Tibial nerve (tissue), 4 donors: Measurements from ENCODE around the gene PTCH1. TPM values are rescaled to one million over a fixed set of nuclear protein-coding genes. Genes with fewer than 3 reads are reported as not detected.
A peak's percentile ranks its signal among the peaks of the same experiment; 100 is the strongest.

Source experiments
- DNase-seq, 2 donors: peaks; one replicate each; pipeline ENCODE4 v3.0.0-alpha.2; 2019; ENCODE audit warnings: low spot score in 2 of 2
- H3K27ac ChIP-seq, 4 donors: fragments of 200-600 bp; sonication (generic) in 3 of 4; one replicate each; pipeline ENCODE4 v1.5.1; 2017 to 2019; ENCODE audit warnings: mild to moderate bottlenecking in 1 of 4
- H3K27me3 ChIP-seq, 2 donors: fragments of 200-600 bp; sonication (generic) in 1 of 2; one replicate each; pipeline versions ENCODE4 v1.5.1 to v1.6.0; 2017 to 2019
- H3K36me3 ChIP-seq, 3 donors: fragments of 200-600 bp; sonication (generic); one replicate each; pipeline ENCODE4 v1.5.1; 2018 to 2019
- H3K4me1 ChIP-seq, 4 donors: fragments of 200-600 bp; sonication (generic) in 3 of 4; one replicate each; pipeline ENCODE4 v1.5.1; 2017 to 2019
- H3K4me3 ChIP-seq, 4 donors: fragments of 200-600 bp; sonication (generic) in 3 of 4; one replicate each; pipeline ENCODE4 v1.5.1; 2017 to 2019; ENCODE audit warnings: mild to moderate bottlenecking in 1 of 4, moderate library complexity in 1 of 4
- H3K9me3 ChIP-seq, 4 donors: fragments of 200-600 bp; sonication (generic) in 3 of 4; one replicate each; pipeline ENCODE4 v1.5.1; 2017 to 2019
- EP300 ChIP-seq, 2 donors: sonication (generic); formaldehyde crosslinking; IDR thresholded peaks; one replicate each; pipeline ENCODE4 v1.6.1; 2017; ENCODE audit warnings: antibody characterized with exemption in 2 of 2, mild to moderate bottlenecking in 1 of 2
- POLR2A ChIP-seq, 2 donors: fragments of 450-650 bp; IDR thresholded peaks; one replicate each; pipeline ENCODE4 v1.6.1; 2017; ENCODE audit warnings: antibody characterized with exemption in 2 of 2, mild to moderate bottlenecking in 2 of 2, moderate library complexity in 2 of 2
- WGBS, 2 donors: methylation state at CpG; one replicate each; pipeline ENCODE4 v1.1.5; 2018; 5-methylcytosine and 5-hydroxymethylcytosine counted together
- total RNA-seq, 4 donors: library from RNA; depleted of rRNA; stranded (reverse); fragments of >200 nt; gene quantifications; one replicate each; pipeline ENCODE4 v1.1.0, GENCODE V29; 2016
- TF ChIP-seq, protein P1 (sequence below), 5 experiments: fragments of 200-600 bp in 3 of 5; fragments of 450-650 bp in 2 of 5; sonication (generic) in 3 of 5; IDR thresholded peaks; one replicate each; pipeline ENCODE4 v1.5.1; 2016 to 2019; ENCODE audit warnings: antibody characterized with exemption in 5 of 5, mild to moderate bottlenecking in 3 of 5, moderate library complexity in 2 of 5

PTCH1 gene
- total RNA-seq, 4 donors from 2014 or later: 39.0 to 173 (median 86.6) TPM

GRCh38 chr9:95477441-95477840 is 39.3 kb downstream of the PTCH1 start:
- Histone ChIP-seq H3K27ac (peak overlapping the region in 2 of 4 donors; percentile 3 to 44), H3K4me1 (peaks cover 0 to 59% (median 29%) of the 10 kb centered on the region in 4 donors), H3K27me3 (no peaks in the 10 kb centered on the region), H3K4me3 (no peak overlapping the region), H3K9me3 (no peaks in the 10 kb centered on the region), H3K36me3 (peaks cover 0 to 75% (median 3%) of the 10 kb centered on the region in 3 donors)
- no peak for DNase-seq
- WGBS, 2 donors: 55 to 59% methylated on average over 11 of the region's 11 CpGs
- TF ChIP-seq POLR2A (IDR thresholded peaks at IDR 0.05) (no peak), EP300 (IDR thresholded peaks at IDR 0.05) (no peak)
- TF ChIP-seq, protein P1, sequence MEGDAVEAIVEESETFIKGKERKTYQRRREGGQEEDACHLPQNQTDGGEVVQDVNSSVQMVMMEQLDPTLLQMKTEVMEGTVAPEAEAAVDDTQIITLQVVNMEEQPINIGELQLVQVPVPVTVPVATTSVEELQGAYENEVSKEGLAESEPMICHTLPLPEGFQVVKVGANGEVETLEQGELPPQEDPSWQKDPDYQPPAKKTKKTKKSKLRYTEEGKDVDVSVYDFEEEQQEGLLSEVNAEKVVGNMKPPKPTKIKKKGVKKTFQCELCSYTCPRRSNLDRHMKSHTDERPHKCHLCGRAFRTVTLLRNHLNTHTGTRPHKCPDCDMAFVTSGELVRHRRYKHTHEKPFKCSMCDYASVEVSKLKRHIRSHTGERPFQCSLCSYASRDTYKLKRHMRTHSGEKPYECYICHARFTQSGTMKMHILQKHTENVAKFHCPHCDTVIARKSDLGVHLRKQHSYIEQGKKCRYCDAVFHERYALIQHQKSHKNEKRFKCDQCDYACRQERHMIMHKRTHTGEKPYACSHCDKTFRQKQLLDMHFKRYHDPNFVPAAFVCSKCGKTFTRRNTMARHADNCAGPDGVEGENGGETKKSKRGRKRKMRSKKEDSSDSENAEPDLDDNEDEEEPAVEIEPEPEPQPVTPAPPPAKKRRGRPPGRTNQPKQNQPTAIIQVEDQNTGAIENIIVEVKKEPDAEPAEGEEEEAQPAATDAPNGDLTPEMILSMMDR (IDR thresholded peaks at IDR 0.05): no peak

DNA sequence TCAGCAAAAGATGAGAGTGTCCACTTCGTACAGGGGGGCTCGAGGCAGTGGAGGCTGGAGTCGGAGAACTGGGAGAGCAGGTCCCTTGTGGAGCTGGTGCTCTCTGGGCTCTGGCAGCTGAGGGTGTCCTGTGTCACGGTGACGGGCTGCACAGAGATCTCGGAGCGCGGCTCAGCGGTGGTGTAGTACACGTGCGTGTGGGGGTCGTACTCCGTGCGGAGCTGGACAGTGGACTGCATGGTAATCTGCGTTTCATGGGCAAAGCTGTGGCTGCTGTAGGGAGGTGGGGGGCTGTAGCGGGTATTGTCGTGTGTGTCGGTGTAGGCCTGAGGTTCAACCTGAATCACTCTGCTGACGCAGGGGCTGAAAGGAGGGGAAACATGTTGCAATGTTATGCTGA is 48.0 kb downstream of the PTCH1 start:
- Histone ChIP-seq H3K9me3 (no peaks in the 10 kb centered on the region), H3K4me3 (no peak overlapping the region), H3K27me3 (no peaks in the 10 kb centered on the region), H3K4me1 (peaks cover 0 to 26% (median 4%) of the 10 kb centered on the region in 4 donors), H3K27ac (no peak overlapping the region), H3K36me3 (peaks cover 0 to 80% (median 0%) of the 10 kb centered on the region in 3 donors)
- TF ChIP-seq, protein P1 (IDR thresholded peaks at IDR 0.05): no peak
- no peak for TF ChIP-seq POLR2A (IDR thresholded peaks at IDR 0.05)
- TF ChIP-seq EP300 (IDR thresholded peaks at IDR 0.05): no peak
- no peak for DNase-seq
- 91 to 94% methylated on average over 19 of the region's 19 CpGs for WGBS, 2 donors

GRCh38 chr9:95465115-95465514 is 51.7 kb downstream of the PTCH1 start:
- Histone ChIP-seq H3K27ac (peak overlapping the region in 1 of 4 donors; percentile 80), H3K36me3 (peaks cover 0 to 63% (median 0%) of the 10 kb centered on the region in 3 donors), H3K9me3 (no peaks in the 10 kb centered on the region), H3K4me1 (peaks cover 0 to 54% (median 27%) of the 10 kb centered on the region in 4 donors), H3K4me3 (no peak overlapping the region), H3K27me3 (no peaks in the 10 kb centered on the region)
- no peak for DNase-seq
- WGBS, 2 donors: 42 to 50% methylated on average over 4 of the region's 4 CpGs
- TF ChIP-seq POLR2A (IDR thresholded peaks at IDR 0.05) (no peak), EP300 (IDR thresholded peaks at IDR 0.05) (no peak)
- TF ChIP-seq, protein P1 (IDR thresholded peaks at IDR 0.05): no peak

- H3K27me3 ChIP-seq: no peaks in the 10 kb centered on the region
- WGBS, 2 donors: 43 to 52% methylated on average over 21 of the region's 21 CpGs
- no peak for DNase-seq
- H3K4me1 ChIP-seq: peaks cover 0 to 69% (median 33%) of the 10 kb centered on the region in 4 donors
- no peaks in the 10 kb centered on the region for H3K9me3 ChIP-seq
- H3K4me3 ChIP-seq: peak overlapping the region in 3 of 4 donors; percentile 19 to 32 (median 28)
- TF ChIP-seq, protein P1 (IDR thresholded peaks at IDR 0.05): no peak
- no peak for TF ChIP-seq EP300 (IDR thresholded peaks at IDR 0.05)
- no peak for TF ChIP-seq POLR2A (IDR thresholded peaks at IDR 0.05)
- peaks cover 0 to 60% (median 0%) of the 10 kb centered on the region in 3 donors for H3K36me3 ChIP-seq
- peak overlapping the region; percentile 37 to 80 (median 65) for H3K27ac ChIP-seq
Measured at GRCh38 chr9:95463148-95464060, 53.4 kb downstream of the PTCH1 start.
